Amniotic epithelial cell (primary cell): ENCODE data around the gene HAUS3.

ENCODE experiments used
- DNase-seq: peaks from one replicate; pipeline ENCODE4 v3.0.0-alpha.2; 2010; ENCODE audit warnings: low read depth

Gene HAUS3

DNA sequence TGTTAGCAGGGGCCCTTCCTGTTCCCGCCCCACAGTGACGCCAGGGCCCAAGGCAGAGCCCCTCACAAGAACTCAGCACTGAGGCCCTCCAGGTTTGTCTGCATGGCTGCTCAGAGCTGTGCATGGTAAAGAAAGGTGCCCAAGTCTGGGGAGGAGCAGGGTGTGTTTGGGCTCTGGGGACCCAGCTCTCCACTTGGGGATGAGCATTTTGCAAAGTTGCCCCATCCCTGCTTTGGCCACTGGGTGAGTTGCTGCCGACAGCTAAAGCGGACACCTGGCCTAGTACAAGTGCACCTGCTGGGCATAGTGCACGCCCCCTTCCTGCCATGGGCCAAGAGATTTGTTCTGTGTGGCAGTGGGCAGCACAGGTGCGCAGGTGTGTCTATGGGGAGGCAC, 22.0 kb upstream of the HAUS3 start:
- DNase-seq = no peak

DNA sequence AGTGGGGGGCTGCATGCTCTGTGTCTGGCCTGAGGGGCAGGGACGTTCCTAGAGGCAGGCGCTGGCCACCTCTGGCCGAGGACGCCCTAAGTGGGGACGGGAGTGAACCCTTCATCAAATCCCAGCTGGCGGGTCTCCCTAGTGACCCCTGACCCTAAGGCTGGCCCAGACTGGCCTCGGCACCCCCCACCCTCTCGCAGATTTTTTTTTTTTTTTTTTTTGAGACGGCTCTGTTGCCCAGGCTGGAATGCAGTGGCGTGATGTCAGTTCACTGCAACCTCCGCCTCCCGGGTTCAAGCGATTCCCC, 21.0 kb upstream of the HAUS3 start:
- no peak for DNase-seq

DNA sequence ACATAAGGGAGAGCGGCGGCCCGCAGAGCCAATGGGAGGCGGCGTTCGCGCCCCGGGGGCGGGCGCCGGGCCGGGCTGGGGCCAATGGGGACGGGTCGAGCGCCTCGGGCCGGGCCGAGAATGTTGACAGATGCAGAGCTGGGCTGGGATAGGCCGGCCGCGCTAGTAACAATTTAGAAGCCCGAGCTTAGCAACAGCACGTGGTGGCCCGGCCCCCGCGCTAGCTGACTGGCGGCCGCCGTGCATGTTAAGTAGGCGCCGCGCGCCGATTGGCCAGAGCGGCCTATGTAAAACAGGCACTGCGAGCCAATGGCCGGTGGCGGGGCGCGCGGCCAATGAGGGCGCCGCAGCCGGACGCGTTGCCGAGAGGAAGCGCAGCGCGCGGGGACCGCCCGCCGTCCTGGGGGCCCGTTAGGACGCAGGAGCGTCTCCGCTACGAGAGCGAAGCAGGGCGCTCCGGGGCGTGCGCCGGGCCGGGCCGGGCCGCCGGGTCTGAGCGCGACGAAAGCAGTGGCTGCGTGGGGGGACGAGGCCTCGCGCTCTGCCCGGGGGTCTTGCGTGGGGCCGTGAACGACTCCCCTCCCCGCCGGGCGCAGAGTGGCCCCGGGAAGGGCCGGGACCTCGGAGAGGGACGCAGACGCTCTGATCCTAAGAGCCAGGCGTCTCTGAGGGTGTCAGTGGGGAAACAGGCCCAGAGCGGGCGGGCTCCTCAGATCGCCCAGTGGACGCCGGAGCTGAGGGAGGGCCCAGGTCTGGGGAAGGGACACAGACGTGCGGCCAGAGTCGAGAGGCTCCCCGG, 20.4 kb upstream of the HAUS3 start:
- peak; percentile 99 for DNase-seq

DNA sequence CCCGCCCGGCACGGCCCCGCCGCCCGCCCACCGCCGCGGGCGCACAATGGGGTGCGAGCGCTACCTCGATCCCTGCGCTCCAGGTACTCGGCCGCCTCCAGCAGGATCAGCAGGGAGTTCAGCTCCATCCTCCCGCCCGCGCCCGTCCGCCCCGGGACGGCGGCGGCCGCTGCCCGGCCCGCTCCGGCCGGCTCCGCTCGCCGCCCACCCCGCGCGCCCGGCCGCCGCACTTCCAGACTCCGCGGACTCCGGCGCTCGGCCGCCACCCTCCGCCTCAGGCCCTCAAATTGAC, 19.9 kb upstream of the HAUS3 start, which contains the start of gene MXD4:
Gene MXD4, minus strand, starts transcription at position 257 of the 292 bp plus-strand sequence. Its CDS starts 129 bp downstream, at position 128.
- no peak for DNase-seq

DNA sequence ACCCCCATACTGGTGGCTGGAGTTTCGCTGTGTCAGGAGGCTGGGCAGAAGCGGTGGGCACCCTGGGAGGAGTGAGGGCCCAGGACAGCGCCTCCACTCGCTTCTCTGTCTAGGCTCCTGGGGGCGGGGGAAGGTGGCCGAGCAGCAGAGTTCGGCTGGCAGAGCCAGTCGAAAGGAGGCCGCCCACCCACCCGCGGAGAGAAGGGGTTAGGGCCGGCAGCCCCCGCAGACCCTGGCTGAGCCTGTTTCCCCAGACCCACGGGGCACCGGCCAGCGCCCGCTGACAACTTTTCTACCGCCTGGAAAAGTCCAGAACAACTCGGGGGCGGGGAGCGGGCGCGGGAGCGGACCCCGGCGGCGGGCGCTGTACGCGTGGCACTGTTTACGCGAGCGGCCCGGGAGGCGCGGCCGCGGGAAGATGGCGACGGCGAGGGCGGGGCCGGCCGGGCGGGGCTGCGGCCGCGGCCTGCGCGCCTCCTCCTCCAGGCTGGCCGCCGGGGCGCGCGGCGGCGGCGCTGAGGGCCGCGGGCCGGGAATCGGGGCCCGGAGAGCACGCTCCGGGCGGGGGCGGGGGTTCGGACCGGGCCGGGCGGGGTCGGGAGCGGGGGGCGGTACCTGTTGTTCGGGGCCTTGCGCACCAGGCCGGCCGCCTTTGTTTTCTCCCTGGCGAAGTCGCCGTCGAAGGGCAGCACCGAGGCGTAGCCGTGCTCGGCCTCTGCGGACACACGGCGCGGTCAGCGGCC, 19.4 kb upstream of the HAUS3 start:
- DNase-seq = peak; percentile 30

DNA sequence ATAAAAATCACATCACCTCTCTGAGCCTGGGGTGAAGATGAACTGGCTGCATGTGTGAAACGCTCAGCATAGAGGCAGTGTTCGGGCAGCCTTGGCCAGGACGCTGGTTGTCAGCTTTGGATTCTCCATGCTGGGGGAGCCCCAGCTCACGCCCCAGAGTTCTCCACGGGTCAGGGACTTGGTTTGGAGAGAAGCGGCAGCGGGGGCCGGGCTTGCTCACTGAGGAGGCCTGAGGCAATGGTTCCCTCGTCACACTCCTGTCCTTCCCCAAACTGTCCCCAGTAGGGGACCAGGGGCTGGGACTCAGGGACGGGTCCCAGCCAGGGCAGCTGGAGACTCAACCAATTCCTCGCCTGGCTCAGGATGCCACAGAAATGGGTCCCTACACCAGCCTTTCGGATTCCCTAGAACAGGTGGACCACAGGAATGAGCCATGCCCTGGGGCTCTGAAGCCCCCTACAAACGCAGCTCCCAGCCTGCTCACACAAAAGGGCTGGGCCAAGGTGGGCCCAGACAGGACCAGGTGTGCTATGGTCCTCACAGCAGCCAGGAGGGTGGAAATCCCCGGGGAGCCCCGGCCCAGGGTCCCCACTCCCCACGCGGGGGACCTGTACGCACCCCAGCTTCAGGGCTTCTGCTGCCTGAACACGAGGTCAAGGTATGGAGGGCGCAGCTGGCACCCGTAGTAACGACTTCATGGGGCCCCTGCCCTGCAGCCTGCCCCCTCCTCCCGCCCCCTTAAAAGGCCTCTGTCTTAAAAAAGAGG, 18.6 kb upstream of the HAUS3 start:
- DNase-seq = no peak

DNA sequence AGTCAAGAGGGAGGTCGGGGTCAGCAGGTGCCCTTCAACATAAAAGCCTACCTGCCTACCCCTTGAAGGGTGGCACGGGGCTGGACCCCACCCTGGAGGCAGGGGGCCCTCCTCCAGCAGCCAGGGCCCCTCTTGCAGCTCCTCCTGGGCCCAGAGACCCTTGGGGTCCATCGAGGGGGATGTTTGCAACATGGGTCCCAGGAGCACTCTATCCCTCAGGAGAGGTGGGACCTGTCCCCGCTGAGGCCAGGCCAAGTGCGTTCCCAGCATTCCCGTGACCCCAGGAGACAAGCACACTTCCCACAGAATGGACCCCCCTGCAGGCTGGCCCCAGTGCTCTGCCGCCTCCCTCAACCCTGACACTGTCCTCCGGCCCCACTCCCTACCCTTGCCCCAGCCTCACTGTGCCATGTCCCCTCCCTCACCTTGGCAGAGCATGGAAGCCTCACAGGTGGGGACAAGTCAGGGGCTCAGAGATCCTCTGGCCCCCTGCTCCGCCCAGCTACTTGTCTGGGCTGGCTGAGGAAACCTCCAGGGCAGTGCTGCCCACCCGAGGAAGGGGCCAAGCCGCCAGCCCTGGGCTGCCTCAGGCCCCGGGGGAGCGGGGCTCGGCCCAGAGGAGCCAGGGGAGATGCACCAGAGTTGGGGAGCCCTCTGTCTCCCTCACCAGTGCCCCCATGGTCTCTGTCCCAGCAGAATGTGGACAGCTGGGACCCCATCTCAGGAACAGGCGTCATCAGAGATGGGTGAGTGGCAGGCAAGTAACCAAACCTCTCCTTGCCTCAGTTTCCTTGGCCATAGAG, 17.8 kb upstream of the HAUS3 start:
- no peak for DNase-seq

DNA sequence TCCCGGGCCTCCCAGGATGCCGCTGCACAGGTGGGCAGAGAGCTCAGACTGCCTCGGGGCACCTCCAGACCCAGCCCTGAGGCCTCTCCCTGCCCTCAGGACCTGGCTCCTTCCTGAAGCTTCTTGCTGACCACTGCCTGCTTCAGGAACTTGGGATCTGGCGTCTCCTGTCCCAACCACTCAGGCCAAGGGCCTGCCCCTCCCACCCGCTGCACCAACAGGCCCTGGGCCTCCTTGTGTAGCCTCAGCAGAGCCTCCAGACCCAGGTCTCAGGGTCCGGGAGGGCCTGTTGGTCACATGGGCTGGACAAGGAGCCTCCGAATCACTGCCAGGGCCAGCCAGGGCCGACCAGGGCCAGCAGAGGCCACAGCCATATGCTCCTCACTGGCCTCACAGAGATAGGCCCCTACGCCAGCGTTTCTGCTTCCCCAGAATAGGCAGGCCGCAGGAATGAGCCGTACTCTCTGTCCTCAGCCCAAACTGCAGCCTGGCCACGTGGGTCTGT, 17.2 kb upstream of the HAUS3 start:
- no peak for DNase-seq

DNA sequence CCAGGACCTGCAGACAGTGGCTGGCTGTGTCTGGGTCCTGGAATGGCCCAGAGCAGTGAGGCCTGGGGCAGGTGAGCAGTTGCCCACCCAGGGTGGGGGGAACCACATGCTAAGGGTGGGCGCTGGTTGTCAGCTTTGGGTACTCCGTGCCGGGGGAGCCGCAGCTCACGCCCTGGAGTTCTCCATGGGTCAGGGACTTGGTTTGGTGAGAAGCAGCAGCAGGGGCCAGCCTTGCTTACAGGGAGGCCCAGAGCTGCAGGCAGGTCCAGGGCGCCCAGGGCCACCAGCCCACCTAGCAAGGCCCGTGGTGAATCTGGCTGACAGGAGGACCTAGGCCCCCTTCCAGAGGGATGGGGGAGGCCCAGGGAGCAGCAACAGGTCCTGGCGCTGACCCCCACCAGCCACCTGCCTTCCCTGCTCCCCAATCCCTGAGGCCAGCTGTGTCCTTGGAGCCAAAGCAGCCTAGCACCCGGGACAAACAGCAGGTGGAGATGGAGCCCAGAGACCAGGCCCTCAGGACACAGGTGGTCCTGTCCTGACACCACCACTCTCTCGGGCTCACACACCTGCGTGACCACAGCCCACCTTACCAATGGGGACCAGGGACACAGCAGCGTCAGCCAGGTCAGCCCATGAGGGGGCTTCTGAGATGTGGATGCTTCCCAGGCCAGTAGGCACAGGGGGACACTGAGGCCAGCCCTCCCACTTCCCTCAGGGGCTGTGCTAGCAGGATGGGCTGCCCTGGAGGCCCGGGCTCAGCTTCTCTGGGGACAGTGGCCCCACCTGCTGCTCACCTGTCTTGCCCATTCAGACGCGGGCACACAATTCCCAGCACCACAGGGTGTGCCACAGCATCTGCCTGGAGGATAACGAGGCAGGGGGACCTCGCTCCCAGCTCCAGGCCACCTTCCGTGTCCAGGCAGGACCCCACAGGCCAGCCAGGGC, 16.4 kb upstream of the HAUS3 start:
- no peak for DNase-seq

DNA sequence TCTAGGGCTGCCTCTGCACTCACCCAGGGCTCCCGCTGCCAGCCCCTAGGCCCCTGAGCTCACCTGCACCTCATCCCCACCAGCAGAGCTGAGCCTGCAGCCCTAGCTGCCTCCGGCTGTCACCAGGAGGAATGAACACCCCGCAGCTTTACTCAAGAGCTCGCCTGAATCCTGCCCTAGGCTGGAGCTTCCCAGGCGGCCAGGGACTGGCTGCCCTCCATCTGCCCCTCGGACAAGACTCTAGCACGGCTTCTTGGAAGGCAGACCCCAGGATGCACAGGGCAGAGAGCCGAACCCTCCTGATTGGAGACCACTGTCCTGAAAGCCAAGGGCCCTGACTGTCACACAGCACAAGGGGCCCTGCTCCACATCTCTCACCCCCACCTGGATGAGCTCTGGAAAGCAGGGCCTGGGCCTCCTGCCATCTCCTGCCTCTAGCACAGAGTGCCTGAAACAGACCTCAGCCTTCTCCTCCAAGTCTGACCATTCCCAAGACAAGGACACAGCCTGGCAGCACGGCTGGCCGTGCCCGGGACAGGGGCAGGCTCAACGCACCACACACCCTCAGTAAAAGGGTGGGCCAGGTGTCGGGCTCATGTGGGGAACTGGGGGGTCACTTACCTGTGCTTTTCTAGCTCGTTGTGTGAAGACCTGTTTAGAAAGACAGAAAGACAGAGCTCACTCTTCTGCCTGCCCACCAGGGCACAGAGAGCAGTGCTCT, 15.6 kb upstream of the HAUS3 start:
- DNase-seq = no peak

DNA sequence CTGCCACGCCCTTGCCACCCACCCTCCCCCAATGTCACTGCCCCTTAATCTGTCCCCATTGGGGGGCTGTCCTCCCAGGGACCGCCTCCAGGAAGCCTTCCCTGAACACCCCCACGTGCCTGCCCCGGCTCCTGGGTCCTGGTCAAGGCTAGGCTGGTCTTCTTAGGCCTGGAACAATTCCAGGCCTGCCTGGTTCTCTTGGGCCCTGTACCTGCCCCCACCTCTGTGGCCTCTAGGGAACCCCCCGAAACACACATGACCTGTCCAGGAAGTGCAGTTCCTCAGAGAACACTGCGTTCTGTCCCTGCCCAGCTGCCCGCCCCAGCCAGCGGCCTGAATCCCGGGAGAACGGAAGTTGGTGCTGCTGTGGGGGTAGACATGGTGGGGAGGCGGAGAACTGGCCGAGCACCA, 14.9 kb upstream of the HAUS3 start:
- DNase-seq = peak; percentile 34

DNA sequence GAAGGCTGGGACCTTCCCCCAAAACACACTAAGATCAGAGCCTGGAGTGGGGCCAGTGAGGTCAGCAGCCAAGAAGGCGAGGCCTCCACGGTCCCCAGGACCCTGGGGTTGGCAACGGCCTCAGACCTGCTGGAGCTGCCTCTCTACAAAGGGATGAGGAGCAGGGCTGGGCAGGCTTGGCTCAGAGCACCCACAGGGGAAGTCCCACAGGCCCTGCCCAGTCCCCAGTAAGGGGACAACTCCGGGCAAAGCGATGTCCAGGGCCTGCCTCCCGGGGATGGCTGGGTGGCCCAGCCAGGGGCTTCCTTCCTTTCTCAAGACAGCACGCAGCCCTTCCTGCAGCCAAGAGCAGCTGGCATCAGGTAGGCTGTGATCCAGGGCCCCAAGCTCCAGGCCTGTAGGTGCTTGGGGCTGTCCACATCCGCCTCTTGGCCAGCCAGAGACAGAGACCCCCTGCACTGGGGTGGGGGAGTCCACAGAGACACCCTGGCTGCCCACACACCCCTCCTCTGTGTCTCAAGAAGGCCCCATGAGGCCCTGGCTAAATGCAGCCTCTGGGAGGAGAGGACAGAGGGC, 14.3 kb upstream of the HAUS3 start:
- DNase-seq = no peak

DNA sequence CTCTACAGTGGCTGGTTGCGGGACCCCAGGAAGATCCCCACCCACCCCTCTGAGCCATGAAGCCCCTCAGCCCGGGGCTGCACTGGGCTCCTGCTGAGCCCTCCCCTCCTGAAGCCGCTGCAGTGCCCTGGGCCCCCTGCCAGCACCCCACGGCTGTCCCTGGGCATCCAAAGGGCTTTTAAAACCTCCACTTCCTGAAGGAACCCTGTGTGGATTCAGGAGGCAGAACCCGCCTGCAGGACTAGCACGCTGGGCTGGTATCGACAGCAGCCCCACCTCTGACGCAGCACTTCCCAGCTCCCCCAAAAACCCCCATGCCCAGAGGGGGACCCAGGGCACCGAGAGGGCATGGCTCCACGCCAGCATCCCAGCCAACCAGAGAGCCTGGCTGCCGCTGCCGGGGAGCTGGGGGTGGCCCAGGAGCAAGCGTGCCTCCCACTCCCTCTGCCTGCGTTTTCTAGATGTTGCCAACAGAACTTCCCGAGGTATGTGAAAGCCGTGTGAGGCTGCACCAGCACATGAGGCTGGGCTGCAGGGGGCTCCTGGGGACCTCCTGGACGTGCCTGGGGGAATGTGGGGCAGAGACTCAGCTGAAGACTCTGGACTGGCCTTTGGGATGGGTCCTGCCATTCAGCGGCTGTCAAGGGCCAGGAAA, 13.7 kb upstream of the HAUS3 start:
- peak; percentile 65 for DNase-seq

DNA sequence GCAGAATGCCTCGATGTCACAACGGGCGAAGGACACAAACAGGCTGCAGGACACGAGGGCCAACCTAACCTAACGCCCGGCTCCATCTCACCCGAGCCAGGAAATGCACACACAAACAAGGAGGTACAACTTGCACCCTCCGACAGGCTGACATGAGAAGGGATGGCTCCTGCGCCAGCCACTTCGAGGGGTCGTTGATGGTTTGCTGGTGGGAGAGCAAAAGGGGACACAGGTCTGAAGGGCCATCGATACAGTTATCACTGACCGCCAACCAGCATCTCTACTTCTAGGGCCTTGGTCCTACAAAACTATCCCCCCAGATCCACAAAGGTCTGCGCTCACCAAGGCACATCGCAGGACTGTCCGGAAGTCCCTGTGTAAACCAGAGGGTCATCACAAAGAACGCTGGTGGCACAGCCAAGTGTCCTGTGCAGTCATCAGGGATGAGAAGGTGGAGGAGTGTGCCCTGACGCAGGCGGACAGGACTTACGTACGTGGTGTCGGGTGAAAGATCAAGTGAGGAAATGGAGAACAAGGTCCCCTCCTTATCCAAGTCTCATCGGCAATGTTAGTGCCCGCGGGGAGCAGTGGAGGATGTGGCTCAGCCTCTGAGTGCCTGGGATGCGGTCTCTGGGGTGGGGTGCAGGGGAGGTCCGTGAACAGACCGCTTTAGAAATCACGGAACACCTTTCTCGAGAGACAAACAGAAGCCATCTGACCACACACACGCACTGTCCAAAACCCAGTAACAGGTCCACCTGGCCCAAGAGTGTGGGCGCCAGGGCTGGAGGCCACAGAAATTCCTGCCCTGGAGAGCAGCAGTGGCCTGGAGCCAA, 13.0 kb upstream of the HAUS3 start:
- DNase-seq = no peak

DNA sequence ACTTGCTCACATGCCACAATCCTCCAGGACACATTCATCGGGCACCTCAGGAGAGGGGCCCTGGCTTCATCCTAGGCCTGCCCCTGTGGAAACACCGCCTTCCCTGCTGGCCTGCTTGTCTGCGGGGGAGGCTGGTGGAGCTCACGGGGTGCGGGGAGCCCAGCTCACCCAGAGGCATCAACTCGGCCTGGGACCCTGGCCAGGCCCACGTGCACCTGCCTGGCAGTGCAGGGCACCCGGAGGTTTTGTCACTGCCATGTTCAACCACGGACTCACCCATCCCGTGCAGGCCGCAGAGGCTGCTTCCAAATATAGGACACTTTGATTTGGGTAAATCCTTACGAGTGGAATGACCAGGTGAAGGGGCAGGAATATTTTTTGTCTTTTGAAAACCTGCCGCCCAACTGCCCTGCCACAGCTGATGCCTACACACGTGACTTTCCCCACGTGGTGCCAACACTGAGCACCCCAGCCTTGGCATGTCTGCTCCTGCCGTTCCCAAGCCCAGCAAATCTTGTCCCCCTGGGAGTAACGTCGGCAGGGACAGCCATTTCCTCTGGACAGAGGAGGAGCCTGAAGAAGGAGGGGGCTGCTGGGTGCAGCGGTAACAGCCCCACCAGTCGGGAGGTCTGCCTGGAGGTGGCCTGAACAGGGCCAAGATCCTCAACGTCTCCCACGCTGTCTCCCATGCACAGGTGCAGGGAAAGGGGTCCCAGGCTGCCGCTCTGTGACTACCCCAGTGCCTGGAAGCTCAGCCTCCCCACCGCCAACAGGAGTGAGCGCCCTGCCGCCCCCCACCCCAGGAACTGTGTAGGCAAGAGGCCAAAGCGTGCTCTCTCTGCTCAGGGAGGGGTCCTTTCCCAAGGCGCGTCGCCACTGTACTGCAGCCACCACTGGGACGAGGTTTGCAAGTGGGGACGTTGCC, 11.5 kb upstream of the HAUS3 start:
- no peak for DNase-seq

DNA sequence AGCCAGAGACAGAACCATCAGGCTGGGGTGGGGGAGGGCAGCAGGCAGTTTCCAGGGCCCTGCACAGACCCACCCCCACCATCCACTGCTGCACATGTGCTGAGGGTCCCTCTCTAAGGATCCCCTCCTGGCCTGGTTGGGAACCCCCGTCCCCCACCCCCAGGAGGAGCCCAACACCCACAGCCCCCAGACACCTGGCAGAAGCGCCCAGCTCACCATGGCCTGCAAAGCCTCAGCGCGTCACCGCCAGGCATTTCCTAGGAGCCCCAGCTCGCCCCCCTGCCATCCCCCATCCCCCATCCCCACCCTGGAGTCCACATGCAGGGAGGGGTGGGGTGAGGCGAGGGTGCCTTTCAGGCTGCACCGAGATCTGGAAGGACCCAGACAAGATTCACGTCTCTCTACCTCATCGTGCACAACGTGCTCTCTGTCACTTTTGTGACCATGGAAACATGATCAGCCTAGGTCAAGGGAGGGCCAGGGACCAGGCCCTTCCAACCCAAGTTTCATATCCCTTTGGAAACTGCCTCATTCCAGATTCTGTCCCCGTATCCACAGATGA, 10.7 kb upstream of the HAUS3 start:
- no peak for DNase-seq
